ENCODE data around the gene TSPAN9.
A peak's percentile ranks its signal among the peaks of the same experiment; 100 is the strongest.

Gene TSPAN9

DNA sequence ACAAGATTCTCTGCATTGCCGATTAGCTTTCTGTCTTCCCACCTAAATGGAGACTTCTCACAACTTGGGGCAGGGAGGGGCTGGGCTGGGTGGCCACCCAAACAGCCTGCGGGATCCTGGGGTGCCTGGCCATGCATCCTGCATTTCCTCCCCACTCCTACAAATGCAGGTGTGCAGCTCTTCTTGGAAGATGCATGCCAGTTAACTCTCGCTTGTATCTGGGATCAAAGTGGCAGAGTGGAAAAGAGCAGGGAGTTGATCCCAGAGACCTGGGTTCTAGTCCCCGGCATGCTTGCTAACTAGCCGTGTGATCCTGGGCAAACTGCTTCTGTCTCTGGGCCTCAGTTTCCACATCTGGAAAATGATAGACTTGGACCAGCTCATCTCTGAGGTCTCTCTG is 136.6 kb downstream of the TSPAN9 start:
- no peaks in the 10 kb centered on the region for H3K27me3 ChIP-seq (ENCODE audit: low read depth)
- no peak overlapping the region for H3K4me3 ChIP-seq
- DNase-seq (ENCODE audit: low spot score in 2 of 2) = no peak
- no peaks in the 10 kb centered on the region; the same call in 1 of the 2 replicates for H3K9me3 ChIP-seq
- H3K4me1 ChIP-seq = peaks cover 3% of the 10 kb centered on the region; the same call in 1 of the 2 replicates
- no peaks in the 10 kb centered on the region for H3K36me3 ChIP-seq (replicated peaks)
- in situ Hi-C loops (cut with MboI; ENCODE audit: low sequenced_read_pairs) = no loop called here

DNA sequence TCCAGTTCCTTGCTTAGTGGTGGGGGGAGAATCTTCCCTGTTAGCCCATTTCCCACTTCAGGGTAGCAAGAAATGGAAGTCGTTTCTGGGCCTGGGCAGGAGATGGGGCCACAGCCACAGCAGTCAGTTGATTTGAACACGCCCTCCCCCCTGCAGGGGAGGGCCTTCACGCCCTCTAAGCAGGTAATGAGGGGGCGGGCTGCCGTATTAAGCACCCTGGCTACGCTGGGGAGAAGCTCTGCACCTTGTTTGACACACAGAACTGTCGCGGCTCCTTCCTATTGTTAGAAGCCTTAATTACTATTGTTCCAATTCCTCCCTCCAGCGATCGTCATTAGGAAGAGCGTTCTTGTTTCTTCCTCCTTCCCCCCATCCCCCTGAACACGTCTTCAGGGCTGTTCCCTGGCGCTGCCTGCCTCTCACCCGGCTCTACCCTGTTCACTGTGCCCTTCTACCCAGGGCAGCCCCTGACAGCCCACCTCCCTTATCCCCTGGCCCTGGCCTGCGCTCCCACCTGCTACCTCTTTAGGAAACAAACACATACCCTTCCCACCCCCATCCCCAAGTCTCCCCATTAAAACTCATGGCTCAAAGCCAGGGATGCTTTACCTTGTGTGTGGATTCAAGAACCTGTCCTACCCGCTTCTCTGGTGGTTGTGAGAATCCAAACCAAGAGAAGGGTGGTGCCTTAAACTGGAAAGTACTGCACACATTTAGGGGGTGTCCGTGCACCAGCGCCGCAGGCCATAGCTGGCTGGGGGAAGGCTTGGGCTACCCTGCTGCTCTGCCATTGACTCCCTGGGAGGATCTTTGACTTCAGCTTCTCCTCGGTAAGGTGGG is 137.6 kb downstream of the TSPAN9 start:
- DNase-seq (ENCODE audit: low spot score in 2 of 2) = no peak
- H3K36me3 ChIP-seq (replicated peaks) = no peaks in the 10 kb centered on the region
- in situ Hi-C loops (cut with MboI; ENCODE audit: low sequenced_read_pairs) = no loop called here
- H3K27me3 ChIP-seq (ENCODE audit: low read depth) = no peaks in the 10 kb centered on the region
- H3K9me3 ChIP-seq = no peaks in the 10 kb centered on the region; the same call in 1 of the 2 replicates
- H3K4me3 ChIP-seq = no peak overlapping the region
- peaks cover 3% of the 10 kb centered on the region; the same call in 1 of the 2 replicates for H3K4me1 ChIP-seq

DNA sequence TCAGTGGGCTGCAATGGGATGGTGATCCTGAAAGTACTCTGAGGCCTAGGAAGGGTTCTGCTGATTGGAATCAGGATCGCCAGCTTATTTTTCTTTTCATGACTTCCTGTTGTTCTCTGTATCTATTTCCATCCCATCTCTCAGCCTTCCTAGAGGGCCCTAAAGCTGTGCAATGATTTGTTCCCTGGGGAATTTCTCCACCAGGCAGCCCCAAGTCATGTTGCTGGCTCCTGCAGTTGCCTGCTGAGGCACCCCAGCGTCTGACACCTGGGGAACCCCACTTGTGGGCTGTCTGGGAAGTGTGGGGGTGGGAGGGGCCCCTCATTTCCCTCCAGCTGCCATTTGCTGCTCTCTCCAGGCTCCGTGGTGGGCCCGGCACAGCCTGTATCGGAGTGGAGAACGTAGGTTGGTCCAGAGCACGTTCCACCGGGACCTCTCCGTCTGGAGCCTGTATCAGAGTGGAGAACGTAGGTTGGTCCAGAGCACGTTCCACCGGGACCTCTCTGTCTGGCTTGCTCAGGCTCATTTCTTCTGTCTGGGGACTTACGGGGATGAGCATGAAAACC is 138.3 kb downstream of the TSPAN9 start:
- H3K4me3 ChIP-seq = no peak overlapping the region
- in situ Hi-C loops (cut with MboI; ENCODE audit: low sequenced_read_pairs) = no loop called here
- no peak for DNase-seq (ENCODE audit: low spot score in 2 of 2)
- no peaks in the 10 kb centered on the region; the same call in 1 of the 2 replicates for H3K9me3 ChIP-seq
- no peaks in the 10 kb centered on the region for H3K27me3 ChIP-seq (ENCODE audit: low read depth)
- no peaks in the 10 kb centered on the region for H3K36me3 ChIP-seq (replicated peaks)
- no peaks in the 10 kb centered on the region for H3K4me1 ChIP-seq

DNA sequence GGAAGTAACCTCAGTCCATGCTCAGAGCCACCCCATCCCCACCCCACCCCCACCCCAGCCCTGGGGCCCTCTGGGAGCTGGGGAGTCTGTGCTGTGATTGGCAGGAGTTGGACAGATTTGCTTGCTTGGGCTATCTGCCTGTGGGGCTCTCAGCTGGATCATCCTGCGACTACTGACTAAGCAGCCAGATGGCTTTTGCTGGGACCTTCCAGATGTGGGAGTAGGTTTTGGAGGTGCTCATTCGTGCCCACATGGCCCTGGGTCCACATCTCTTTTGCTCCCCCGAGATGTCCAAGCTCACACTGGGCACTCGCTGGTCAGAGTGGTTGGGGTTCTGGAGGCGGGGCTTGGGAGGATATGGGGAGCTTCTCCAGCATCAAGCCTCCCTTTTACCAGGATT is 138.9 kb downstream of the TSPAN9 start:
- Histone ChIP-seq H3K4me3 (no peak overlapping the region), H3K36me3 (replicated peaks) (no peaks in the 10 kb centered on the region), H3K9me3 (no peaks in the 10 kb centered on the region; the same call in 1 of the 2 replicates), H3K4me1 (no peaks in the 10 kb centered on the region), H3K27me3 (ENCODE audit: low read depth) (no peaks in the 10 kb centered on the region)
- in situ Hi-C loops (cut with MboI; ENCODE audit: low sequenced_read_pairs) = no loop called here
- DNase-seq (ENCODE audit: low spot score in 2 of 2) = no peak

DNA sequence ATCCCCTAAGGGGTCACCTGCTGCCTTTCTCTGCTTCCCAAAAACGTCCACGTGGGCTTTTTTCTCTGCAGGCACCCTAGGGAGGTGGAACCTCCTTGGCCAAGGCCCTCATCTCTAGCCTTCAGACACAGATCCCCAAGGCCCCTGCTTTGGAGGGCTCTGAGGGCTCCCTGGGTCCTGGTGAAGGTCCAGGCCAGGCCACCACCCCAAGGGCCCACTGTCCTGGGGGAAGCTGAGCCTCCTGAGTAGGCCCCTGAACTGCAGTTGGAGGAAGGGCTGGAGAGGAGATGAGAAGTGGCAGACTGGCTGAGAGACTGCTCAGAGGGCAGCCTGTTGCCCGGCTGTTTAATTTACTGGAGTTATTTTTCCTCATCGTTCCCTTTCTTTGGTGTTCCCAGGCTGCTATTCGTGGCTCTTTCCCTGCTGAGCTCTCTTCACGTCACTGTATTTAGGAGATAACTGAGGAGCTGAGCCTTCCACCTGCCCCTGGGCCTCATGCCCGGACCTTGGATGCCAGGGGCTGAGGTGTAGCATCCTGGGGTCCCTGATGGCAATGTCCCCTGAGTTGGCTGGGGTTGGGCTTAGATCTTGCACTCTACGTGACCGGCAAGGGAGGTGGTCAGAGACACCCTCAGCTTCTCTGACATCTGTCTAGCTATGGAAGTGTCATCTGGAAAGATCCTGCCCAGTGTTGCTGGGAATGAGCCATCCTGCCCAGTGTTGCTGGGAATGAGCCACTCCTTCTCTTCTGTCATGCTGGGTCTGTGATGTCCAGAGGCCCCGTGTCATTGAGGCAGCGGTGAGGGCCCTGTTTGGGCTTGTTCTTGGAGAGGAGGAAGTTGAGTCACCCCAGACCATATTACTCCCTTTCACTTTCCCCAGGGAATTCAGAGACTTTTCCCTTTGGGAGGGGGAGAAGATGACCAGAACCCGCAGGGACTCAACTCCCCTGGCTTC is 139.8 kb downstream of the TSPAN9 start:
- H3K27me3 ChIP-seq (ENCODE audit: low read depth) = no peaks in the 10 kb centered on the region
- no peaks in the 10 kb centered on the region for H3K4me1 ChIP-seq
- H3K9me3 ChIP-seq = no peaks in the 10 kb centered on the region; the same call in 1 of the 2 replicates
- H3K4me3 ChIP-seq = no peak overlapping the region
- DNase-seq (ENCODE audit: low spot score in 2 of 2) = no peak
- in situ Hi-C loops (cut with MboI; ENCODE audit: low sequenced_read_pairs) = no loop called here
- H3K36me3 ChIP-seq (replicated peaks) = no peaks in the 10 kb centered on the region

DNA sequence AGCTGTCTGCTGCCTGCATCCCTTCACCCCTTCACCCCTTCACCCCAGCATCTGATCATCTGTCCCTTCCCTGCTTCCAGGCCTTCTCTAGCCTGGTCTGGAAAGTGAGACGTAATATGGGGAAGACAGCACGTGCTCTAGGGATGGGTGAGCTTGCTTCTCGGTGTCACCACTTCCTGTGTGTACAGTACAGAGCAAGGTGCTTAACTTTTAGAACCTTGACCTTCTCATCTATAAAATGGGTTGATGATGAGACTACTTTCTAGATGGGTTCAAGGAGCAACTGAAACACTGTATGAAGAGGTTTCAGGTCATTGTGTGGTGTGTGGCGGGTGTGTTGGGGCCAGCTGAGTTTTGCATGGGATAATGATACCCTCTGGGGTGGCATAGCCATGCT is 140.5 kb downstream of the TSPAN9 start:
- H3K36me3 ChIP-seq (replicated peaks) = no peaks in the 10 kb centered on the region
- DNase-seq (ENCODE audit: low spot score in 2 of 2) = no peak
- H3K27me3 ChIP-seq (ENCODE audit: low read depth) = no peaks in the 10 kb centered on the region
- no peaks in the 10 kb centered on the region for H3K4me1 ChIP-seq
- in situ Hi-C loops (cut with MboI; ENCODE audit: low sequenced_read_pairs) = no loop called here
- H3K9me3 ChIP-seq = no peaks in the 10 kb centered on the region; the same call in 1 of the 2 replicates
- H3K4me3 ChIP-seq = no peak overlapping the region

DNA sequence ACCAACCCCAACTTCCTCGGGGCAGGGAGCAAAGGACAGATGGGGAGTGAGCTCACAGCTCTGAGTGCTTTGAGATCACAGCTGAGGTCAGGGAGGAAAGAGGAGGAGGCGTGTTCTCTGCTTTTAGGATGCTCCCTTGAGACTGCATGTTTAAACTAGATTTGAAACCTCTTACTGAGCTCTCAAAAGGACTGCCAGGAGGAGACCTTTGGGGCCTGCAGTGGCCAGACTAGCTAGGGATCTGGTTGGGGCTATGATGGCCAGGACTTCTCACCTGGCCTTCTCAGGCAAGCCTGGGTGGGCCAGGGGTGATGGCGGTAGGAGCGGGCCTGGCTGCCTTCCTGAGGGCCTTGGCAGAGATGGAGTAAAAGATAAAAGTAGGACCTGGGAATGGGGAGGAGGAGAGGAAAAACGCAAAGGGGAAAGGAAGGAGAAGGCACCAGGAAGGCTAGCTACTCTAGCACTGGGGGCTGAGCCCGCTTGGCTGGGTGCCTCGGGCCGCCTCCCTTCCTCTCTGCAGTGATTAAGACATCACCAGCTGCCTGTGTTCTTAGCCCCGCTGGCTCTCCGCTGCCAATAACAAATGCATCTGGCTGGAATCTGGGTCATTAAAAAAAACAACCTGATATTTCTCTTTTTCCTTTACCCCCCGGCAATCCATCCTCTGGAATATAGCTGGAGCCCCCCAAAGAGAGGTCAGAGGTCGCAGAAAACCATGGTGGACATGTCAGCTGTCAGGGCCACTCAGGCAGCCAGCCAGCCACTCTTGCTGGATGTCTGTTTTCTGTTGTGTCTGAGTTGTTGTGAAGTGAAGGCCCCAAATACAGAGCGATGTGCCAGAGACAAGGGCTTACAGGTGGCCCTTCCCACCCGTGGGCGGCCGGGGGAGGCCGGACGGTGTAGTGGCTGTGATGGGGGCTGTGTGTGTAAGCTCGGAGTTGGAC is 141.3 kb downstream of the TSPAN9 start:
- no peaks in the 10 kb centered on the region for H3K27me3 ChIP-seq (ENCODE audit: low read depth)

DNA sequence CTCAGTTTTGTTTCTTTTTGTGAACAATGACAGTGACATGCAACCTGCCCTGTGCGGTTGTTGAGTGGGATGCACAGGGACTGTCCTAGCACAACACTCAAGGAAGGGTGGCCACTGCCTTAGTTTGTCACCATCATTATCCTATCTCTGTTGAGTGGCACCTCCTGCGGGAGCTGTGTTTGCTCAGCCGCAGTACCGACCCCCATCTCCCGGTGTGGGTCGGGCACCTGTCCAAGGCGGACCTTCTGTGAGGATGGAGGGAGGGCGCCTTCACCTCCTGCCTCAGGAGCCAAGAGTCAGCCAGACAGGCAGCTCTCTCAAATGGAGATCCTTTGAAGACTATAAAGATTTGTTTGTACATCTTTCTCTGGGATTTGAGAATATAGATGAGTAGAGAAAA is 142.1 kb downstream of the TSPAN9 start:
- Histone ChIP-seq H3K4me1 (no peaks in the 10 kb centered on the region), H3K9me3 (no peaks in the 10 kb centered on the region), H3K4me3 (no peak overlapping the region), H3K36me3 (replicated peaks) (no peaks in the 10 kb centered on the region), H3K27me3 (ENCODE audit: low read depth) (no peaks in the 10 kb centered on the region)
- in situ Hi-C loops (cut with MboI; ENCODE audit: low sequenced_read_pairs) = no loop called here
- DNase-seq (ENCODE audit: low spot score in 2 of 2) = no peak

More for the DNA sequence above, 141.3 kb downstream of the TSPAN9 start:
- DNase-seq (ENCODE audit: low spot score in 2 of 2) = no peak
- Histone ChIP-seq H3K9me3 (no peaks in the 10 kb centered on the region; the same call in 1 of the 2 replicates), H3K36me3 (replicated peaks) (no peaks in the 10 kb centered on the region), H3K4me3 (no peak overlapping the region), H3K4me1 (no peaks in the 10 kb centered on the region)
- in situ Hi-C loops (cut with MboI; ENCODE audit: low sequenced_read_pairs) = no loop called here

- H3K4me1 ChIP-seq = no peaks in the 10 kb centered on the region
These were observed 143.5 kb downstream of the TSPAN9 start for GRCh38 chr12:3220382-3221321.

GRCh38 chr12:3222306-3222705 is 145.1 kb downstream of the TSPAN9 start:
- H3K9me3 ChIP-seq = no peaks in the 10 kb centered on the region
- no peak overlapping the region for H3K4me3 ChIP-seq
- no peaks in the 10 kb centered on the region for H3K36me3 ChIP-seq (replicated peaks)
- no peaks in the 10 kb centered on the region for H3K27me3 ChIP-seq (ENCODE audit: low read depth)
- no peak for DNase-seq (ENCODE audit: low spot score in 2 of 2)
- in situ Hi-C loops (cut with MboI; ENCODE audit: low sequenced_read_pairs) = no loop called here
- no peaks in the 10 kb centered on the region for H3K4me1 ChIP-seq

More at GRCh38 chr12:3220382-3221321, 143.5 kb downstream of the TSPAN9 start:
- H3K27me3 ChIP-seq (ENCODE audit: low read depth) = no peaks in the 10 kb centered on the region
- no peak for DNase-seq (ENCODE audit: low spot score in 2 of 2)
- in situ Hi-C loops (cut with MboI; ENCODE audit: low sequenced_read_pairs) = no loop called here
- no peak overlapping the region for H3K4me3 ChIP-seq
- no peaks in the 10 kb centered on the region for H3K9me3 ChIP-seq
- no peaks in the 10 kb centered on the region for H3K36me3 ChIP-seq (replicated peaks)

- Histone ChIP-seq H3K4me1 (no peaks in the 10 kb centered on the region), H3K9me3 (no peaks in the 10 kb centered on the region), H3K36me3 (replicated peaks) (no peaks in the 10 kb centered on the region), H3K4me3 (no peak overlapping the region), H3K27me3 (ENCODE audit: low read depth) (no peaks in the 10 kb centered on the region)
- peak in 1 of 2 experiments; percentile 20 for DNase-seq (ENCODE audit: low spot score in 2 of 2)
- in situ Hi-C loops (cut with MboI; ENCODE audit: low sequenced_read_pairs) = no loop called here
These were observed 145.8 kb downstream of the TSPAN9 start for GRCh38 chr12:3222979-3223378.

Measured in HAP-1 (cell line).